ENCODE data around the gene NR1H3.

Gene NR1H3

GRCh38 chr11:47247502-47247901, 10.3 kb upstream of the NR1H3 start:
- Histone ChIP-seq H3K27ac (replicated peaks) (no peak overlapping the region), H3K27me3 (ENCODE audit: insufficient read depth, poor library complexity, severe bottlenecking) (no peaks in the 10 kb centered on the region), H3K4me3 (replicated peaks; ENCODE audit: insufficient read depth, low read length) (no peak overlapping the region)
- DNase-seq (ENCODE audit: low read depth in 1 of 2, low spot score in 1 of 2), result no peak
- no peak for TF ChIP-seq REST (IDR thresholded peaks at IDR 0.05; ENCODE audit: insufficient replicate concordance, low read depth)
- TF ChIP-seq SPI1 (IDR thresholded peaks at IDR 0.05; ENCODE audit: borderline replicate concordance, low read depth), result no peak
- TF ChIP-seq GABPA (IDR thresholded peaks at IDR 0.05; ENCODE audit: low read depth), result no peak
- TF ChIP-seq POLR2AphosphoS5 (IDR thresholded peaks at IDR 0.05; ENCODE audit: low read depth), result no peak
- TF ChIP-seq CTCF (IDR thresholded peaks at IDR 0.05; ENCODE audit: insufficient read depth, low read length), result no peak

- H3K27ac ChIP-seq (replicated peaks), result peak overlapping the region; percentile 93
- no peaks in the 10 kb centered on the region for H3K27me3 ChIP-seq (ENCODE audit: insufficient read depth, poor library complexity, severe bottlenecking)
- DNase-seq (ENCODE audit: low read depth in 1 of 2, low spot score in 1 of 2), result no peak
- TF ChIP-seq SPI1 (IDR thresholded peaks at IDR 0.05; ENCODE audit: borderline replicate concordance, low read depth), result peak; percentile 21; the same call in 1 of the 2 replicates
- no peak for TF ChIP-seq REST (IDR thresholded peaks at IDR 0.05; ENCODE audit: insufficient replicate concordance, low read depth)
- H3K4me3 ChIP-seq (replicated peaks; ENCODE audit: insufficient read depth, low read length), result peak overlapping the region; percentile 81
Measured at GRCh38 chr11:47248304-47248663, 9.5 kb upstream of the NR1H3 start.

- peak within 1 kb of the TSS; percentile 81 for H3K4me3 ChIP-seq (replicated peaks; ENCODE audit: insufficient read depth, low read length)
- peak within 1 kb of the TSS; percentile 93 for H3K27ac ChIP-seq (replicated peaks)
- TF ChIP-seq REST (IDR thresholded peaks at IDR 0.05; ENCODE audit: insufficient replicate concordance, low read depth) (peak; percentile 76), POLR2AphosphoS5 (IDR thresholded peaks at IDR 0.05; ENCODE audit: low read depth) (peak; percentile 92), CTCF (IDR thresholded peaks at IDR 0.05; ENCODE audit: insufficient read depth, low read length) (peak; percentile 14), SPI1 (IDR thresholded peaks at IDR 0.05; ENCODE audit: borderline replicate concordance, low read depth) (no peak; the same call in 1 of the 2 replicates), GABPA (IDR thresholded peaks at IDR 0.05; ENCODE audit: low read depth) (peak; percentile 99)
- no peaks in the 10 kb centered on the region for H3K27me3 ChIP-seq (ENCODE audit: insufficient read depth, poor library complexity, severe bottlenecking)
- DNase-seq (ENCODE audit: low read depth in 1 of 2, low spot score in 1 of 2), result peak; percentile 87 to 91
Measured at GRCh38 chr11:47248664-47249377, 9.0 kb upstream of the NR1H3 start, which contains the start of gene ACP2. Gene ACP2 (minus strand): TSS chr11:47248814. CDS start chr11:47248789, 25 bp downstream.

Data from HL-60 (cell line).